ENCODE measurements around the gene RAB3A. TPM values are rescaled to one million over a fixed set of nuclear protein-coding genes. Genes with fewer than 3 reads are reported as not detected.
A peak's percentile ranks its signal among the peaks of the same experiment; 100 is the strongest.

RAB3A gene
- total RNA-seq, 3 donors from 2014 or later (not counting 1 experiment from before 2014, with no cell fraction given), result 5.2 to 7.8 (median 7.6) TPM

- H3K36me3 Mint-ChIP-seq, result no peaks in the 10 kb centered on the region
- peaks cover 16 to 25% of the 10 kb centered on the region in 2 donors for H3K27me3 Mint-ChIP-seq (ENCODE audit: low read depth in 2 of 2)
- Histone ChIP-seq H3K27me3 (ENCODE audit: control insufficient read depth, insufficient read depth, low read length) (no peaks in the 10 kb centered on the region), H3K4me1 (ENCODE audit: control insufficient read depth, insufficient read depth, low read length) (peaks cover 14% of the 10 kb centered on the region), H3K27ac (ENCODE audit: low read length) (no peak overlapping the region), H3K36me3 (ENCODE audit: control insufficient read depth, insufficient read depth, low read length) (no peaks in the 10 kb centered on the region), H3K9me3 (ENCODE audit: control insufficient read depth, insufficient read depth, low read length) (no peaks in the 10 kb centered on the region), H3K4me3 (ENCODE audit: low read length) (no peak overlapping the region)
- ATAC-seq (peak; percentile 86 to 98 (median 88)), DNase-seq (peak; percentile 79 to 91)
- intact Hi-C loops (cut with micrococcal nuclease), result loop anchor here (1.0 to 5.0 kb wide), 6 partner anchors 45 to 314 kb away; no protein-coding TSS in a partner anchor
- no peak overlapping the region for H3K4me3 Mint-ChIP-seq
- 23% methylated on average over 17 of the region's 23 CpGs for WGBS (ENCODE audit: insufficient coverage)
- H3K4me1 Mint-ChIP-seq, result peaks cover 0 to 5% of the 10 kb centered on the region in 2 donors
- TF ChIP-seq, protein P1, sequence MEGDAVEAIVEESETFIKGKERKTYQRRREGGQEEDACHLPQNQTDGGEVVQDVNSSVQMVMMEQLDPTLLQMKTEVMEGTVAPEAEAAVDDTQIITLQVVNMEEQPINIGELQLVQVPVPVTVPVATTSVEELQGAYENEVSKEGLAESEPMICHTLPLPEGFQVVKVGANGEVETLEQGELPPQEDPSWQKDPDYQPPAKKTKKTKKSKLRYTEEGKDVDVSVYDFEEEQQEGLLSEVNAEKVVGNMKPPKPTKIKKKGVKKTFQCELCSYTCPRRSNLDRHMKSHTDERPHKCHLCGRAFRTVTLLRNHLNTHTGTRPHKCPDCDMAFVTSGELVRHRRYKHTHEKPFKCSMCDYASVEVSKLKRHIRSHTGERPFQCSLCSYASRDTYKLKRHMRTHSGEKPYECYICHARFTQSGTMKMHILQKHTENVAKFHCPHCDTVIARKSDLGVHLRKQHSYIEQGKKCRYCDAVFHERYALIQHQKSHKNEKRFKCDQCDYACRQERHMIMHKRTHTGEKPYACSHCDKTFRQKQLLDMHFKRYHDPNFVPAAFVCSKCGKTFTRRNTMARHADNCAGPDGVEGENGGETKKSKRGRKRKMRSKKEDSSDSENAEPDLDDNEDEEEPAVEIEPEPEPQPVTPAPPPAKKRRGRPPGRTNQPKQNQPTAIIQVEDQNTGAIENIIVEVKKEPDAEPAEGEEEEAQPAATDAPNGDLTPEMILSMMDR (IDR thresholded peaks at IDR 0.05), result peak; percentile 81
- no peak overlapping the region for H3K27ac Mint-ChIP-seq
- no peaks in the 10 kb centered on the region for H3K9me3 Mint-ChIP-seq
These were observed 47.9 kb upstream of the RAB3A start for GRCh38 chr19:18251587-18252369.

DNA sequence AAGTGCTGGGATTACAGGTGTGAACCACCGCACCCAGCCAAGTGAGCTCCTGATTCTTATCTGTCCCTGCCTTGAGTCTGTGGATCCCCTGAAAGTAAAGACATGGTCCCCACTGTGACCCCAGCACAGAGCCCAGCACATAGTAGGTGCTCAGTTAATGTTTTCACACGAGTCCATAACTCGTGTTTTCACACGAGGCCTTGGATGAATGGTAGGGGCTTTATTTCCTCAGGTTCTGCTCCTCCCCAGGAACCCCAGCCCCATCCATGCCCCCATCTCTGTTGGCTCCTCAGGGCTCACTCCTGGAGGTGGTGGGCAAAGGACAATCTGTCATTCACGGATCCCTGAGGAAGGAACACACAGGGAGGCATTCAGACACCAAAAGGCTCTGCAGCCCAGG lies 46.0 kb upstream of the RAB3A start:
- Histone ChIP-seq H3K4me1 (ENCODE audit: control insufficient read depth, insufficient read depth, low read length) (peaks cover 14% of the 10 kb centered on the region), H3K36me3 (ENCODE audit: control insufficient read depth, insufficient read depth, low read length) (no peaks in the 10 kb centered on the region), H3K4me3 (ENCODE audit: low read length) (no peak overlapping the region), H3K9me3 (ENCODE audit: control insufficient read depth, insufficient read depth, low read length) (no peaks in the 10 kb centered on the region), H3K27ac (ENCODE audit: low read length) (no peak overlapping the region), H3K27me3 (ENCODE audit: control insufficient read depth, insufficient read depth, low read length) (no peaks in the 10 kb centered on the region)
- no peak for DNase-seq
- peaks cover 0 to 5% of the 10 kb centered on the region in 2 donors for H3K4me1 Mint-ChIP-seq
- no peak overlapping the region for H3K27ac Mint-ChIP-seq
- no peak for ATAC-seq
- no peaks in the 10 kb centered on the region for H3K9me3 Mint-ChIP-seq
- WGBS (ENCODE audit: insufficient coverage), result 83% methylated on average over 5 of the region's 5 CpGs
- intact Hi-C loops (cut with micrococcal nuclease), result loop anchor here (2.0 to 5.0 kb wide), 5 partner anchors 43 to 313 kb away; no protein-coding TSS in a partner anchor
- H3K4me3 Mint-ChIP-seq, result no peak overlapping the region
- H3K36me3 Mint-ChIP-seq, result no peaks in the 10 kb centered on the region
- TF ChIP-seq, protein P1 (IDR thresholded peaks at IDR 0.05), result no peak
- H3K27me3 Mint-ChIP-seq (ENCODE audit: low read depth in 2 of 2), result peaks cover 14 to 25% of the 10 kb centered on the region in 2 donors

DNA sequence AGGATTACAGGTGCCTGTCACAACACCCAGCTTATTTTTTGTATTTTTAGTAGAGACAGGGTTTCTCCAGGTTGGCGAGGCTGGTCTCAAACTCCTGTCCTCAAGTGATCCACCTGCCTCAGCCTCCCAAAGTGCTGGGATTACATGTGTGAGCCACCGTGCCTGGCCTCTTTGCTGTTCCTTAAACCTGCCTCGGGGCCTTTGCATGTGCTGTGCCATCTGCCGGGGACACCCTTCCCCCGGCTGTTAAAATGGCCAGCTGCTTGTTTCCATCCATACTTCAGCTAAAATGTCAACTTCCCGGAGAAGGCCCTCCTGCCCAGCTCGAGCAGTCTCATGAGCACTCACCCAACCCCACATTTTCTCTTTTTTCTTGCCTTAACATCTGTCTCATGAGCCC lies 41.5 kb upstream of the RAB3A start:
- H3K27ac ChIP-seq (ENCODE audit: low read length), result no peak overlapping the region
- intact Hi-C loops (cut with micrococcal nuclease), result no loop called here

More for the DNA sequence above, 41.5 kb upstream of the RAB3A start:
- no peak for DNase-seq
- H3K9me3 ChIP-seq (ENCODE audit: control insufficient read depth, insufficient read depth, low read length), result no peaks in the 10 kb centered on the region
- H3K27me3 ChIP-seq (ENCODE audit: control insufficient read depth, insufficient read depth, low read length), result no peaks in the 10 kb centered on the region
- TF ChIP-seq, protein P1 (IDR thresholded peaks at IDR 0.05), result no peak
- no peaks in the 10 kb centered on the region for H3K4me1 ChIP-seq (ENCODE audit: control insufficient read depth, insufficient read depth, low read length)
- Mint-ChIP-seq H3K27ac (no peak overlapping the region), H3K4me3 (no peak overlapping the region), H3K4me1 (no peaks in the 10 kb centered on the region), H3K36me3 (no peaks in the 10 kb centered on the region), H3K27me3 (ENCODE audit: low read depth in 2 of 2) (peaks cover 0 to 2% of the 10 kb centered on the region in 2 donors), H3K9me3 (no peaks in the 10 kb centered on the region)
- H3K4me3 ChIP-seq (ENCODE audit: low read length), result no peak overlapping the region
- ATAC-seq, result no peak
- 74% methylated on average over 7 of the region's 7 CpGs for WGBS (ENCODE audit: insufficient coverage)
- H3K36me3 ChIP-seq (ENCODE audit: control insufficient read depth, insufficient read depth, low read length), result no peaks in the 10 kb centered on the region
